SK-N-SH (cell line): ENCODE measurements around the gene SLC25A42.

Experiments
- CTCF ChIP-seq: fragments of 200-600 bp; sonication (generic); IDR thresholded peaks from 2 replicates; pipeline ENCODE4 v1.6.1; 2017; ENCODE audit warnings: antibody characterized with exemption, mild to moderate bottlenecking, moderate library complexity
- EZH2phosphoT487 ChIP-seq: fragments of 200-600 bp; sonication (generic); IDR thresholded peaks from 2 replicates; pipeline ENCODE4 v1.6.1; 2017; ENCODE audit warnings: low read depth, mixed run types, mild to moderate bottlenecking, antibody characterized with exemption, moderate library complexity, borderline replicate concordance
- GATA2 ChIP-seq: sonication (generic); formaldehyde crosslinking; IDR thresholded peaks from 2 replicates; pipeline ENCODE4 v1.5.0; 2020; ENCODE audit warnings: mild to moderate bottlenecking, missing genetic modification reagents
- NFIC ChIP-seq: IDR thresholded peaks from 2 replicates; pipeline ENCODE4 v1.4.0; 2012; ENCODE audit warnings: borderline replicate concordance
- PBX3 ChIP-seq: IDR thresholded peaks from 2 replicates; pipeline ENCODE4; 2012
- POLR2AphosphoS5 ChIP-seq: IDR thresholded peaks from 2 replicates; pipeline ENCODE4 v1.6.1; 2012; ENCODE audit warnings: low read depth, low read length
- REST ChIP-seq: IDR thresholded peaks from 2 replicates; pipeline ENCODE4 v1.6.1; 2012; ENCODE audit warnings: mild to moderate bottlenecking, low read depth, low read length, moderate library complexity
- TF ChIP-seq, protein P1 (sequence below): IDR thresholded peaks from 2 replicates; pipeline ENCODE4 v1.4.0; 2012; ENCODE audit warnings: low read depth, borderline replicate concordance

DNA sequence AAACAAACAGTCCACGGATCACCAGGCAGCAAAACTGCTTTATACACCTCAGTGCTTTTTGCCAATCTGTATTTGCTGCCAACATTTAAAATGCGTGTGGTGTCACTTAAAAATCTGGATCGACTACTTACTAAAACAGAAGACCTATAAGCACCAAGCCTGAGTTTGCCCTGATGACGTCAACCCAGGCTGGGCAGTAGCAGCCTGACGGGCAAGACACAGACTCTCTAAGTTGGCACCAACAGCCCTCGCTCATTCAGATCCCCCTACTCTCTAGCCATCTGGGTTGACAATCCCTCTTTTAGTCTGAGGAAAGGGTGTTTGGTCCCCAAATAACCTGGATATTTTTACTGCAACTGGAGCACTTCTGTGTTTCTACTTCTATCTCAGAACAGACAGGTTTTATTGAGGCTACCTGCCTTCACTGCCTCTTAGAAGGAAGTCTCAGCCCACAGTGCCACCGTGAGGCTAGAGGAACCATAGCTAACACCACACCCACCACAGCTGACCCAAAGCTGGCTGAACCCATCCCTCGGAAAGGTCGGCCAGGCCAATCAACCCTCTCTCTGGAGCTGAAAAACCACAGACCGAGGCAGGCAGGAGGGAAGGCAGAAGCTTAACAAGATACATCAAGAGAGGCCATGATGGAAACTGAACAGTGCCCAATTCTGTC, 37.4 kb upstream of the SLC25A42 start:
- TF ChIP-seq CTCF (0 out of 2 replicates have a peak, but pooled peaks have one; percentile 9), POLR2AphosphoS5 (no peak), EZH2phosphoT487 (no peak), PBX3 (no peak), NFIC (no peak), GATA2 (no peak), REST (no peak)
- TF ChIP-seq, protein P1, sequence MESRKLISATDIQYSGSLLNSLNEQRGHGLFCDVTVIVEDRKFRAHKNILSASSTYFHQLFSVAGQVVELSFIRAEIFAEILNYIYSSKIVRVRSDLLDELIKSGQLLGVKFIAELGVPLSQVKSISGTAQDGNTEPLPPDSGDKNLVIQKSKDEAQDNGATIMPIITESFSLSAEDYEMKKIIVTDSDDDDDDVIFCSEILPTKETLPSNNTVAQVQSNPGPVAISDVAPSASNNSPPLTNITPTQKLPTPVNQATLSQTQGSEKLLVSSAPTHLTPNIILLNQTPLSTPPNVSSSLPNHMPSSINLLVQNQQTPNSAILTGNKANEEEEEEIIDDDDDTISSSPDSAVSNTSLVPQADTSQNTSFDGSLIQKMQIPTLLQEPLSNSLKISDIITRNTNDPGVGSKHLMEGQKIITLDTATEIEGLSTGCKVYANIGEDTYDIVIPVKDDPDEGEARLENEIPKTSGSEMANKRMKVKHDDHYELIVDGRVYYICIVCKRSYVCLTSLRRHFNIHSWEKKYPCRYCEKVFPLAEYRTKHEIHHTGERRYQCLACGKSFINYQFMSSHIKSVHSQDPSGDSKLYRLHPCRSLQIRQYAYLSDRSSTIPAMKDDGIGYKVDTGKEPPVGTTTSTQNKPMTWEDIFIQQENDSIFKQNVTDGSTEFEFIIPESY = no peak
